Osteocyte (in vitro differentiated cells): ENCODE data around the gene PPP2R2D. TPM values are rescaled to one million over a fixed set of nuclear protein-coding genes. Genes with fewer than 3 reads are reported as not detected.

Experiments
- DNase-seq: peaks from one replicate; pipeline ENCODE4 v3.0.0; 2021; ENCODE audit warnings: mixed read lengths; ENCODE audit not compliant: unreplicated experiment; ENCODE audit errors: extremely low spot score
- H3K27ac Mint-ChIP-seq: one replicate; pipeline ENCODE4 v1.8.0; 2021; ENCODE audit warnings: mild to moderate bottlenecking, mixed read lengths; ENCODE audit not compliant: unreplicated experiment
- H3K27me3 Mint-ChIP-seq: one replicate; pipeline ENCODE4 v1.8.0; 2021; ENCODE audit warnings: mixed read lengths; ENCODE audit not compliant: unreplicated experiment
- H3K36me3 Mint-ChIP-seq: one replicate; pipeline ENCODE4 v1.8.0; 2021; ENCODE audit warnings: mixed read lengths; ENCODE audit not compliant: unreplicated experiment
- H3K4me1 Mint-ChIP-seq: one replicate; pipeline ENCODE4 v1.8.0; 2021; ENCODE audit warnings: mixed read lengths; ENCODE audit not compliant: unreplicated experiment
- H3K4me3 Mint-ChIP-seq: one replicate; pipeline ENCODE4 v1.8.0; 2021; ENCODE audit warnings: mild to moderate bottlenecking, moderate library complexity, mixed read lengths; ENCODE audit not compliant: unreplicated experiment
- H3K9me3 Mint-ChIP-seq: one replicate; pipeline ENCODE4 v1.8.0; 2021; ENCODE audit warnings: mixed read lengths; ENCODE audit not compliant: unreplicated experiment
- total RNA-seq: library from RNA; stranded (reverse); gene quantifications from 2 replicates; pipeline ENCODE4 v1.2.1, GENCODE V29; 2021
- TF ChIP-seq, protein P1 (sequence below): fragments of 200-600 bp; sonication (generic); IDR thresholded peaks from 2 replicates; pipeline ENCODE4 v1.5.0; 2021; ENCODE audit warnings: antibody characterized with exemption, mild to moderate bottlenecking, moderate library complexity

Gene PPP2R2D
- total RNA-seq, 1 donor from 2014 or later, result 28.9 TPM

DNA sequence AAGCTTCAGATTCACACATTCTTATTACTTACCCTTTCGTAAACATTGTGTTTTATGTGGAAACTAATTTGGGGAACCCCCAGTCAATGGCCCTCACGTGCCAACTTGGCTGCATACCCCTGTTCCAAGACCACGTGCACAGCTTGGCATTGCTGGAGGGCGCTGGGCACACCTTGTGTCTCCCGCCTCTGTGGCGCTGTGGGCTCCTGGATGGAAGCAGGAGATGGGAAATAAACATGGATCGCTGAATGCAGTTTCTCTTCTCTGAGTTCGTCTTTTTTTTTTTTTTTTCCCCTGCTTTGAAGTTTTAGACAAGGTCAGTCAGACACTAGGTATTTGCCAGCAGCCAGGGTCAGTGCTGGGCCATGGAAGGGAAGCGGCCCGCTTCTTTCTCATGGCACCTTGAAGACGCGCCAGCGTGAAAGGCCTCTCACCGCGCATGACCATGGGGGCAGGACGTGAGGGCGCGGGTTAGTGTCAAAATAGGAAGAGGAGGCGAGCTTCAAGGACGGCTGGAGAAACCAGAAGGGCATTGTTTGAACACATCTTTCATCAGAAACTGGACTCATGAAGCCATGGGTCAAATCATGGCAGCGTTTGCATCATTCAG, 53.7 kb downstream of the PPP2R2D start:
- Mint-ChIP-seq H3K4me3 (no peak overlapping the region), H3K27me3 (no peaks in the 10 kb centered on the region), H3K36me3 (peaks cover 30% of the 10 kb centered on the region), H3K9me3 (no peaks in the 10 kb centered on the region), H3K27ac (no peak overlapping the region), H3K4me1 (no peaks in the 10 kb centered on the region)
- TF ChIP-seq, protein P1, sequence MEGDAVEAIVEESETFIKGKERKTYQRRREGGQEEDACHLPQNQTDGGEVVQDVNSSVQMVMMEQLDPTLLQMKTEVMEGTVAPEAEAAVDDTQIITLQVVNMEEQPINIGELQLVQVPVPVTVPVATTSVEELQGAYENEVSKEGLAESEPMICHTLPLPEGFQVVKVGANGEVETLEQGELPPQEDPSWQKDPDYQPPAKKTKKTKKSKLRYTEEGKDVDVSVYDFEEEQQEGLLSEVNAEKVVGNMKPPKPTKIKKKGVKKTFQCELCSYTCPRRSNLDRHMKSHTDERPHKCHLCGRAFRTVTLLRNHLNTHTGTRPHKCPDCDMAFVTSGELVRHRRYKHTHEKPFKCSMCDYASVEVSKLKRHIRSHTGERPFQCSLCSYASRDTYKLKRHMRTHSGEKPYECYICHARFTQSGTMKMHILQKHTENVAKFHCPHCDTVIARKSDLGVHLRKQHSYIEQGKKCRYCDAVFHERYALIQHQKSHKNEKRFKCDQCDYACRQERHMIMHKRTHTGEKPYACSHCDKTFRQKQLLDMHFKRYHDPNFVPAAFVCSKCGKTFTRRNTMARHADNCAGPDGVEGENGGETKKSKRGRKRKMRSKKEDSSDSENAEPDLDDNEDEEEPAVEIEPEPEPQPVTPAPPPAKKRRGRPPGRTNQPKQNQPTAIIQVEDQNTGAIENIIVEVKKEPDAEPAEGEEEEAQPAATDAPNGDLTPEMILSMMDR, result no peak
- no peak for DNase-seq

DNA sequence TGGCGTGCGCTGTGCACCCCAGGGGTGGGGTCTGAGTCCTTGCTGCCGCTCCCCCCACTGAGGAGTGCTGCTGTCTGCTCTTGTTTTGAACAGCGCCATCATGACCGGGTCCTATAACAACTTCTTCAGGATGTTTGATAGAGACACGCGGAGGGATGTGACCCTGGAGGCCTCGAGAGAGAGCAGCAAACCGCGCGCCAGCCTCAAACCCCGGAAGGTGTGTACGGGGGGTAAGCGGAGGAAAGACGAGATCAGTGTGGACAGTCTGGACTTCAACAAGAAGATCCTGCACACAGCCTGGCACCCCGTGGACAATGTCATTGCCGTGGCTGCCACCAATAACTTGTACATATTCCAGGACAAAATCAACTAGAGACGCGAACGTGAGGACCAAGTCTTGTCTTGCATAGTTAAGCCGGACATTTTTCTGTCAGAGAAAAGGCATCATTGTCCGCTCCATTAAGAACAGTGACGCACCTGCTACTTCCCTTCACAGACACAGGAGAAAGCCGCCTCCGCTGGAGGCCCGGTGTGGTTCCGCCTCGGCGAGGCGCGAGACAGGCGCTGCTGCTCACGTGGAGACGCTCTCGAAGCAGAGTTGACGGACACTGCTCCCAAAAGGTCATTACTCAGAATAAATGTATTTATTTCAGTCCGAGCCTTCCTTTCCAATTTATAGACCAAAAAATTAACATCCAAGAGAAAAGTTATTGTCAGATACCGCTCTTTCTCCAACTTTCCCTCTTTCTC, 55.0 kb downstream of the PPP2R2D start:
- Mint-ChIP-seq H3K4me1 (no peaks in the 10 kb centered on the region), H3K9me3 (no peaks in the 10 kb centered on the region), H3K27ac (no peak overlapping the region), H3K36me3 (peaks cover 30% of the 10 kb centered on the region), H3K27me3 (no peaks in the 10 kb centered on the region), H3K4me3 (no peak overlapping the region)
- no peak for DNase-seq
- TF ChIP-seq, protein P1, result no peak

DNA sequence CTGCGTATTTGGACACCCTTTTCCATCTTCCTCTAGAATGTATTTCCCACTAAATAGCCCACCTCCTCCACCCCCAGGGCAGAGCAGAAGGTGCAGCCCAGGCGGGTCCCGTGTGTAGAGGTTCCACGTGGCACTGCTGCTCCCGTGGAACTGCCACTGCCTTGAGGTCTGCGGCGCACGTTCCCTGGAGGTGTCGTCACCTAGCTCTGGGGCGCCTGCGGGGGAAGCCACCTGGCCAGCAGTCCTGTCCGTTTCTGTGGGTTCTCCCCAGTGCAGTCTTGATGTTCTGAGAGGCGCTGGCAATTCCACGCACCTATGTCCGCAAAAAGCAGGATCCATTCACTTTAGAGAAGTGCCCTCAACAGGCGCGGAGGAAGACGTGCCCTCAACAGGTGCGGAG, 59.0 kb downstream of the PPP2R2D start:
- peaks cover 29% of the 10 kb centered on the region for H3K36me3 Mint-ChIP-seq
- H3K27me3 Mint-ChIP-seq, result no peaks in the 10 kb centered on the region
- H3K9me3 Mint-ChIP-seq, result no peaks in the 10 kb centered on the region

DNA sequence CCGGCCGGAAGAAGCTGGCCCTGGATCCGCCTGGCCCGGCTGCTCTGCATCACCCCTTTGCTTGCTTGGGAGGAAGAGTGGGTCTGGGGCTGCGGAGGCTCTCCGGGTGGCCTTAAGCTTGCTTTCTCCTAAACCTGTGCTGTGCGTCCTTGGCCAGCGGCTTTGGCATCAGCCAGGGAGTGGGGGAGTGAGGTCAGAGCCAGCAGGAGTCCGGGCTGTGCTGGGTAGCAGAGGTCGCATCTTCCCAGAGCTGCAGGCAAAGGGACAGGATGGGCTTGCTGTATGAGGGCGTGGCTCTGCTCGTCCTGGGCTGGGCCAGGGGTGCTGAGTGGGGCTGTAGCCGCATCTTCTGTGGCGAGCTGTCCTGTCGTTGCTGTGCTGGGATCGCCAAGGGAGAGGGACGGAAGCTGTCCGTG, 59.8 kb downstream of the PPP2R2D start:
- Mint-ChIP-seq H3K9me3 (no peaks in the 10 kb centered on the region), H3K36me3 (peaks cover 26% of the 10 kb centered on the region), H3K27ac (no peak overlapping the region), H3K27me3 (no peaks in the 10 kb centered on the region), H3K4me3 (no peak overlapping the region), H3K4me1 (no peaks in the 10 kb centered on the region)
- DNase-seq, result no peak
- TF ChIP-seq, protein P1, result no peak

More for the DNA sequence above, 59.0 kb downstream of the PPP2R2D start:
- H3K4me1 Mint-ChIP-seq, result no peaks in the 10 kb centered on the region
- H3K27ac Mint-ChIP-seq, result no peak overlapping the region
- no peak overlapping the region for H3K4me3 Mint-ChIP-seq
- DNase-seq, result no peak
- TF ChIP-seq, protein P1, result no peak

DNA sequence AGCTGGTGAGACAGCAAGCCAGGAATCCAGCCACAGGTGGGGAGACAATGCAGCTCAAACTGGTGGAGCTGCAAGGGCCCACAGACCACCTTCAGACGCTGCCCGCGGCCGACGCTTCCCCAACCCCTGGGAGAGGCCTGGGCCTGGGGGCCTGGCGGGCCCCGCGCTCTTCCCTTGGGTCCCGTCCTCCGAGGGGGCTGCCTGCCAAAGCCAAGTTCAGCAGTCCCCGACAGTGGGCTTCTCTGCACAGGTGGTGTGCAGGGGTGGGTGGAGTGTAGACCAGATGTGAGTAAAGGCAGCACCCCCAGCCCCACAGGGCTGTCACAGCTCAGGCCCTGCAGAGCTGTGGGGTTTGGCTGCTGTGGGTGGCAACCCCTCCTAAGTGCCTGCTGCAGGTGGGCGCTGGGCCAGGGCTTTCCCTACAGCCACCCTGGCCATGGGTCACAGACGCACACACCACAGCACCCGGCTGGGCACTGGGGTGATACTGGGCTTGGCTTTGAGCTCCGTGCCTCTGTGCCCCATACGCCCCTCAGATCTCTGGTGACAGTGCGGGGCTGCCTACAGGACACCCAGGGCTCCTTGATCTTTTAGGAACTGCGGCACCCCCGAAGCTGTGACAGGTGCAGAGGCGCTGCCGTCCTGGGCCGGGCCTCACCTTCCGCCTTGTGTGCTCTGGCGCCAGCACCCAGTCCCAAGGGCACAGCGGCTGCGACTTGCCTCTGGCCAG, 60.4 kb downstream of the PPP2R2D start:
- TF ChIP-seq, protein P1, result no peak
- Mint-ChIP-seq H3K4me3 (no peak overlapping the region), H3K36me3 (peaks cover 25% of the 10 kb centered on the region), H3K9me3 (no peaks in the 10 kb centered on the region), H3K4me1 (no peaks in the 10 kb centered on the region), H3K27me3 (no peaks in the 10 kb centered on the region), H3K27ac (no peak overlapping the region)
- no peak for DNase-seq
